B cell (primary cell): ENCODE measurements around the gene ATP1B3. TPM values are rescaled to one million over a fixed set of nuclear protein-coding genes. Genes with fewer than 3 reads are reported as not detected.

Source experiments
- ATAC-seq: fragments of 200-7000 bp; cut with Tn5 transposase; one replicate; pipeline ENCODE4 v1.10.0; 2021; ENCODE audit warnings: low read depth, mild to moderate bottlenecking, moderate number of reproducible peaks, moderate library complexity
- CTCF ChIA-PET: fragments of 350-600 bp; sonication (Branson Sonifier 250); formaldehyde crosslinking; loops from one replicate; lab custom pipeline; 2021; ENCODE audit warnings: antibody characterized with exemption, inconsistent platforms; lab: Charles Lee
- POLR2A ChIA-PET: fragments of 350-600 bp; sonication (Branson Sonifier 250); formaldehyde crosslinking; loops from one replicate; lab custom pipeline; 2021; ENCODE audit warnings: antibody characterized with exemption; lab: Charles Lee
- DNase-seq: peaks from one replicate; pipeline ENCODE4 v3.0.0; 2013
- H2AFZ ChIP-seq: 2 replicates; pipeline ENCODE4 v1.6.1; 2012; ENCODE audit warnings: mild to moderate bottlenecking, low read depth, low read length; ENCODE audit not compliant: insufficient read depth, poor library complexity, severe bottlenecking
- H3K27ac ChIP-seq, 2 donors: 1 replicate in 1 of 2; 2 replicates in 1 of 2; pipeline ENCODE4 v1.5.1; 2012 to 2013; ENCODE audit warnings: low read length in 2 of 2, mild to moderate bottlenecking in 2 of 2, moderate library complexity in 1 of 2
- H3K27me3 ChIP-seq, 4 experiments: fragments of 200-600 bp in 1 of 4; sonication (generic) in 1 of 4; replicated peaks in 1 of 4; 1 replicate in 2 of 4; 2 replicates in 2 of 4; pipeline versions ENCODE4 v1.6.1 to v1.7.0; 2013 to 2016; ENCODE audit warnings: low read length in 3 of 4, mild to moderate bottlenecking in 2 of 4, mixed read lengths in 1 of 4, moderate library complexity in 1 of 4; ENCODE audit not compliant: insufficient read depth in 4 of 4, control insufficient read depth in 3 of 4; ENCODE audit errors: control extremely low read depth in 1 of 4
- H3K36me3 ChIP-seq, 2 experiments: replicated peaks in 1 of 2; 1 replicate in 1 of 2; 2 replicates in 1 of 2; pipeline versions ENCODE4 v1.6.1 to v1.7.1; 2013; ENCODE audit warnings: low read length in 1 of 2; ENCODE audit not compliant: insufficient read depth in 2 of 2, control insufficient read depth in 1 of 2; ENCODE audit errors: control extremely low read depth in 1 of 2, extremely low read depth in 1 of 2
- H3K4me1 ChIP-seq, 2 donors: fragments of 200-600 bp in 1 of 2; sonication (generic) in 1 of 2; 1 replicate in 1 of 2; 2 replicates in 1 of 2; pipeline versions ENCODE4 v1.5.1 to v1.6.1; 2013 to 2017; ENCODE audit warnings: low read length in 2 of 2; ENCODE audit not compliant: control insufficient read depth in 2 of 2, insufficient read depth in 2 of 2
- H3K4me2 ChIP-seq: replicated peaks from 2 replicates; pipeline ENCODE3; 2012; ENCODE audit warnings: mild to moderate bottlenecking, low read depth, low read length; ENCODE audit not compliant: poor library complexity, severe bottlenecking
- H3K4me3 ChIP-seq, 5 experiments: fragments of 200-600 bp in 1 of 5; sonication (generic) in 1 of 5; 1 replicate in 3 of 5; 2 replicates in 2 of 5; pipeline versions ENCODE4 v1.5.1 to v1.7.0; 2011 to 2016; ENCODE audit warnings: low read length in 4 of 5, mild to moderate bottlenecking in 4 of 5, low read depth in 2 of 5, control low read depth in 1 of 5, moderate library complexity in 1 of 5; ENCODE audit not compliant: insufficient read depth in 1 of 5; ENCODE audit errors: control extremely low read depth in 1 of 5, extremely low read depth in 1 of 5
- H3K79me2 ChIP-seq: fragments of 200-600 bp; sonication (generic); one replicate; pipeline ENCODE4 v1.6.0; 2016; ENCODE audit warnings: low read length; ENCODE audit not compliant: control insufficient read depth, insufficient read depth
- H3K9ac ChIP-seq: fragments of 200-600 bp; sonication (generic); 2 replicates; pipeline ENCODE4 v1.6.1; 2017; ENCODE audit warnings: mild to moderate bottlenecking, low read length, moderate library complexity
- H3K9me3 ChIP-seq, 3 donors: one replicate each; pipeline versions ENCODE4 v1.6.1 to v1.7.1; 2013; ENCODE audit warnings: low read length in 2 of 3; ENCODE audit not compliant: control insufficient read depth in 2 of 3, insufficient read depth in 1 of 3; ENCODE audit errors: control extremely low read depth in 1 of 3
- H4K20me1 ChIP-seq: 2 replicates; pipeline ENCODE4 v1.6.0; 2012; ENCODE audit warnings: mild to moderate bottlenecking, low read length; ENCODE audit not compliant: insufficient read depth, control insufficient read depth, poor library complexity, severe bottlenecking
- H3K27ac Mint-ChIP-seq: one replicate; pipeline ENCODE4 v1.8.0; 2021; ENCODE audit warnings: mixed read lengths
- H3K27me3 Mint-ChIP-seq: one replicate; pipeline ENCODE4 v1.8.0; 2021; ENCODE audit warnings: mixed read lengths
- H3K4me1 Mint-ChIP-seq: one replicate; pipeline ENCODE4 v1.8.0; 2021; ENCODE audit warnings: mixed read lengths
- H3K4me3 Mint-ChIP-seq: one replicate; pipeline ENCODE4 v1.8.0; 2021; ENCODE audit warnings: mixed read lengths
- H3K9me3 Mint-ChIP-seq: one replicate; pipeline ENCODE4 v1.8.0; 2022; ENCODE audit warnings: mixed read lengths; ENCODE audit not compliant: insufficient read depth
- EZH2 ChIP-seq: IDR thresholded peaks from 2 replicates; pipeline ENCODE4 v1.6.1; 2012; ENCODE audit warnings: borderline replicate concordance, low read depth, mild to moderate bottlenecking, moderate library complexity, low read length; ENCODE audit not compliant: insufficient read depth, poor library complexity, severe bottlenecking
- WGBS: methylation state at CpG from one replicate; pipeline ENCODE4 v1.1.5; 2013; ENCODE audit warnings: missing lambda C conversion rate; ENCODE audit not compliant: insufficient coverage; 5-methylcytosine and 5-hydroxymethylcytosine counted together
- intact Hi-C: fragments of 100-400 bp; cut with micrococcal nuclease; formaldehyde crosslinking; loops from one replicate; pipeline ENCODE4 v1.10.0; 2022
- polyA minus RNA-seq: library from RNA; depleted of rRNA, polyadenylated mRNA; stranded (reverse); fragments of >200 nt; gene quantifications from 2 replicates; pipeline ENCODE4 v1.2.3, GENCODE V29; 2012
- polyA plus RNA-seq: library from polyadenylated mRNA; depleted of rRNA; stranded (reverse); fragments of >200 nt; gene quantifications from 2 replicates; pipeline ENCODE4 v1.2.3, GENCODE V29; 2012
- total RNA-seq, 2 donors: library from RNA; stranded (reverse); fragments of 120-200 nt in 1 of 2; gene quantifications; 1 replicate in 1 of 2; 2 replicates in 1 of 2; pipeline versions ENCODE4 v1.2.3 to v1.2.4, GENCODE V29; 2013 to 2022
- TF ChIP-seq, protein P1 (sequence below): fragments of 200-600 bp; IDR thresholded peaks from one replicate; pipeline ENCODE4 v1.8.0; 2022; ENCODE audit warnings: antibody characterized with exemption, mild to moderate bottlenecking

The ATP1B3 gene
- total RNA-seq (23.9 and 28.8 TPM in 2 replicates), polyA plus RNA-seq (20.7 and 45.0 TPM in 2 replicates), polyA minus RNA-seq (14.9 and 35.8 TPM in 2 replicates)
- total RNA-seq (2013), result 15.6 TPM

GRCh38 chr3:141876381-141876890 lies at the start of gene ATP1B3:
ATP1B3 (plus strand) TSS chr3:141876643; CDS start chr3:141876802, 159 bp downstream.
- H3K9me3 Mint-ChIP-seq, result no peaks in the 10 kb centered on the region
- TF ChIP-seq EZH2, result no peak
- TF ChIP-seq, protein P1, sequence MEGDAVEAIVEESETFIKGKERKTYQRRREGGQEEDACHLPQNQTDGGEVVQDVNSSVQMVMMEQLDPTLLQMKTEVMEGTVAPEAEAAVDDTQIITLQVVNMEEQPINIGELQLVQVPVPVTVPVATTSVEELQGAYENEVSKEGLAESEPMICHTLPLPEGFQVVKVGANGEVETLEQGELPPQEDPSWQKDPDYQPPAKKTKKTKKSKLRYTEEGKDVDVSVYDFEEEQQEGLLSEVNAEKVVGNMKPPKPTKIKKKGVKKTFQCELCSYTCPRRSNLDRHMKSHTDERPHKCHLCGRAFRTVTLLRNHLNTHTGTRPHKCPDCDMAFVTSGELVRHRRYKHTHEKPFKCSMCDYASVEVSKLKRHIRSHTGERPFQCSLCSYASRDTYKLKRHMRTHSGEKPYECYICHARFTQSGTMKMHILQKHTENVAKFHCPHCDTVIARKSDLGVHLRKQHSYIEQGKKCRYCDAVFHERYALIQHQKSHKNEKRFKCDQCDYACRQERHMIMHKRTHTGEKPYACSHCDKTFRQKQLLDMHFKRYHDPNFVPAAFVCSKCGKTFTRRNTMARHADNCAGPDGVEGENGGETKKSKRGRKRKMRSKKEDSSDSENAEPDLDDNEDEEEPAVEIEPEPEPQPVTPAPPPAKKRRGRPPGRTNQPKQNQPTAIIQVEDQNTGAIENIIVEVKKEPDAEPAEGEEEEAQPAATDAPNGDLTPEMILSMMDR, result no peak
- intact Hi-C loops, result loop anchor here (1.0 to 10.0 kb wide), 10 partner anchors 36 to 701 kb away; partner anchors contain the start of genes ATR, GK5, PXYLP1 and RASA2
- Histone ChIP-seq H3K4me3 (peak within 1 kb of the TSS; percentile 74 to 89 (median 79)), H3K4me1 (peaks cover 8 to 15% of the 10 kb centered on the region in 2 donors), H3K79me2 (peaks cover 36% of the 10 kb centered on the region), H2AFZ (peak within 1 kb of the TSS; percentile 94), H3K27ac (peak within 1 kb of the TSS; percentile 93 to 98), H3K27me3 (no peaks in the 10 kb centered on the region), H3K9ac (peak within 1 kb of the TSS; percentile 97), H3K4me2 (peak within 1 kb of the TSS; percentile 98), H3K9me3 (no peaks in the 10 kb centered on the region), H4K20me1 (no peaks in the 10 kb centered on the region), H3K36me3 (no peaks in the 10 kb centered on the region)
- H3K4me1 Mint-ChIP-seq, result peaks cover 30% of the 10 kb centered on the region
- DNase-seq (peak; percentile 92), ATAC-seq (peak; percentile 78)
- under 1% methylated on average over 65 of the region's 69 CpGs for WGBS
- ChIA-PET CTCF (interaction anchor here (0.7 to 2.8 kb wide), 3 partner anchors 37 to 518 kb away, joined by 3 to 12 read pairs (median 8); partner anchors contain the start of gene RNF7), POLR2A (interaction anchor here (0.7 to 2.4 kb wide), 3 partner anchors 37 to 645 kb away, joined by 4 to 11 read pairs (median 5); partner anchors contain the start of genes PXYLP1 and RNF7)
- peak within 1 kb of the TSS; percentile 99 for H3K4me3 Mint-ChIP-seq
- H3K27me3 Mint-ChIP-seq, result no peaks in the 10 kb centered on the region
- peak within 1 kb of the TSS; percentile 99 for H3K27ac Mint-ChIP-seq

GRCh38 chr3:141828487-141828886 lies 48.0 kb upstream of the ATP1B3 start:
- CTCF ChIA-PET, result no interaction called here

More at GRCh38 chr3:141828487-141828886, 48.0 kb upstream of the ATP1B3 start:
- no peak overlapping the region for H2AFZ ChIP-seq
- H3K4me1 Mint-ChIP-seq, result no peaks in the 10 kb centered on the region
- no peaks in the 10 kb centered on the region for H3K79me2 ChIP-seq
- no peak for TF ChIP-seq EZH2
- TF ChIP-seq, protein P1, result no peak
- no peak overlapping the region for H3K27ac ChIP-seq
- H3K4me2 ChIP-seq, result no peak overlapping the region
- DNase-seq (no peak), ATAC-seq (no peak)
- H3K9me3 Mint-ChIP-seq, result no peaks in the 10 kb centered on the region
- no peak overlapping the region for H3K27ac Mint-ChIP-seq
- no peak overlapping the region for H3K4me3 ChIP-seq
- H4K20me1 ChIP-seq, result no peaks in the 10 kb centered on the region
- POLR2A ChIA-PET, result no interaction called here
- no peaks in the 10 kb centered on the region for H3K27me3 Mint-ChIP-seq
- H3K4me3 Mint-ChIP-seq, result no peak overlapping the region
- no peaks in the 10 kb centered on the region for H3K4me1 ChIP-seq
- no peaks in the 10 kb centered on the region for H3K36me3 ChIP-seq
- H3K27me3 ChIP-seq, result no peaks in the 10 kb centered on the region
- H3K9ac ChIP-seq, result no peak overlapping the region
- H3K9me3 ChIP-seq, result no peaks in the 10 kb centered on the region
- intact Hi-C loops, result no loop called here
